Measurements from ENCODE around the gene PAX5. TPM values are rescaled to one million over a fixed set of nuclear protein-coding genes. Genes with fewer than 3 reads are reported as not detected.

PAX5 gene
- polyA plus RNA-seq, 2 of the 4 experiments (the other 2 are of a cell fraction) = not detected

DNA sequence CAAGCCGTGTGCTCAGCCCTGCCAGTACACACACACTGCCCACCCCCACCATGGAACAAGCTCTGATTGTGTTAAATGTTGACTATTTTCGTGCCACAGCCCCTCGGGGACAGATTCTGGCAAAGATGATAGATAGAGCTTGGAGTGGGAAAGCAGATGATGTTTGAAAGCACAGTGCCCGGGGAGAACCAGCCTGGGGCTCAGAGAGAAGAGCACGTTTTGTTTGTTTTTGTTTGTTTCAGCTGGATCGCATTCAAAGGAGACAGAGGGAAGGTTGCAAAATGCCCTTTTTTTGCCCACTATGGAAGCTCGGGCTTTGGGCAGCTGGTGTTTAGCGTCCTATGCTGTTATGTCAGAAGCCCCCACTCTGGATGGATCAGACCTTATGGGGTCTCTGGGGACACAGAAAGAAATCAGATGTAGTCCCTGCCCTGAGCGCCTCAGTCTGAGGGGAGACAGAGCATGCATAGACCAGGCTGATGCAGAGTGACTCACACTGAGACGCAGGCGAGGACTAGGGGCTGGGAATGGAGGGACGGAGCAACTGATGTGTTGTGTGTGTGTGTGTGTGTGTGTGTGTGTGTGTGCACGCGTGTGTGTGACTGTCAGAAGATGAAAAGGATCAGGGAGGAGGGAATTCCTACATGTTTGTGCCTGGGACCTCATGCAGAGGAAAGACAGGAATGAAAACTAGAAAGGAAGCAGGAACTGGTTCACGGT lies 231.7 kb downstream of the PAX5 start (continued):
- TF ChIP-seq RCOR1 (IDR thresholded peaks at IDR 0.05; ENCODE audit: low read depth, low read length) = no peak
- no peak for TF ChIP-seq PHF8 (IDR thresholded peaks at IDR 0.05; ENCODE audit: borderline replicate concordance, low read depth)
- TF ChIP-seq CHD2 (IDR thresholded peaks at IDR 0.05; ENCODE audit: low read length, partially characterized antibody) = no peak
- no peak for TF ChIP-seq MYC (IDR thresholded peaks at IDR 0.05; ENCODE audit: borderline replicate concordance, low read length)
- no peak for TF ChIP-seq RFX5 (IDR thresholded peaks at IDR 0.05)

DNA sequence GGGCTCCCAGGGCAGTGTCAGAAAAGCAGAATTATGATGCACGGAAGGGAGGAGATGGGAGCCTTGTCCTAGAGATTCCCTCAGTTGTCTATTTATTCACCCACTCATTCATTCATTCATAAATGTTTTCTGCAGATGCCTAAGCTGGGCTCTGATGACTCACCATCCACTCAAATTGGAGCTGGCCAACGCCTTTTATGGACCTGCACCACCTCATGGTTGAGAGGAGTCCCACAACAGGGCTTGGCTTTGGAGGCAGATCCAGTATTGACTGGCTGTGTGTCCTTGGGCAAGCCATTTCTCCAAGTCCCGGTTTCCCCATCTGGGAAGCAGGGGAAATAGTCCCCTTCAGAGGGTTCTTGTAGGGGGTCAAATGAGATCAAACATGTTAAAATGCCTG lies 233.6 kb downstream of the PAX5 start:
- TF ChIP-seq, protein P1, sequence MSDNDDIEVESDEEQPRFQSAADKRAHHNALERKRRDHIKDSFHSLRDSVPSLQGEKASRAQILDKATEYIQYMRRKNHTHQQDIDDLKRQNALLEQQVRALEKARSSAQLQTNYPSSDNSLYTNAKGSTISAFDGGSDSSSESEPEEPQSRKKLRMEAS (IDR thresholded peaks at IDR 0.05) = no peak
- TF ChIP-seq ZFP36 (IDR thresholded peaks at IDR 0.05; ENCODE audit: borderline replicate concordance, partially characterized antibody) (no peak), JUNB (IDR thresholded peaks at IDR 0.05) (no peak), EP300 (IDR thresholded peaks at IDR 0.05) (no peak), RCOR1 (IDR thresholded peaks at IDR 0.05; ENCODE audit: low read depth, low read length) (no peak), BHLHE40 (IDR thresholded peaks at IDR 0.05; ENCODE audit: low read depth, low read length) (no peak), MYC (IDR thresholded peaks at IDR 0.05; ENCODE audit: borderline replicate concordance, low read length) (no peak), POLR2AphosphoS2 (conservative IDR thresholded peaks at IDR 0.05; ENCODE audit: low read length) (no peak), CBX8 (IDR thresholded peaks at IDR 0.05) (no peak), KDM1A (IDR thresholded peaks at IDR 0.05; ENCODE audit: low read depth) (no peak), MAZ (IDR thresholded peaks at IDR 0.05; ENCODE audit: borderline replicate concordance, low read depth, low read length) (no peak), RNF2 (IDR thresholded peaks at IDR 0.05; ENCODE audit: borderline replicate concordance, low read depth) (no peak)
- TF ChIP-seq, protein P2, sequence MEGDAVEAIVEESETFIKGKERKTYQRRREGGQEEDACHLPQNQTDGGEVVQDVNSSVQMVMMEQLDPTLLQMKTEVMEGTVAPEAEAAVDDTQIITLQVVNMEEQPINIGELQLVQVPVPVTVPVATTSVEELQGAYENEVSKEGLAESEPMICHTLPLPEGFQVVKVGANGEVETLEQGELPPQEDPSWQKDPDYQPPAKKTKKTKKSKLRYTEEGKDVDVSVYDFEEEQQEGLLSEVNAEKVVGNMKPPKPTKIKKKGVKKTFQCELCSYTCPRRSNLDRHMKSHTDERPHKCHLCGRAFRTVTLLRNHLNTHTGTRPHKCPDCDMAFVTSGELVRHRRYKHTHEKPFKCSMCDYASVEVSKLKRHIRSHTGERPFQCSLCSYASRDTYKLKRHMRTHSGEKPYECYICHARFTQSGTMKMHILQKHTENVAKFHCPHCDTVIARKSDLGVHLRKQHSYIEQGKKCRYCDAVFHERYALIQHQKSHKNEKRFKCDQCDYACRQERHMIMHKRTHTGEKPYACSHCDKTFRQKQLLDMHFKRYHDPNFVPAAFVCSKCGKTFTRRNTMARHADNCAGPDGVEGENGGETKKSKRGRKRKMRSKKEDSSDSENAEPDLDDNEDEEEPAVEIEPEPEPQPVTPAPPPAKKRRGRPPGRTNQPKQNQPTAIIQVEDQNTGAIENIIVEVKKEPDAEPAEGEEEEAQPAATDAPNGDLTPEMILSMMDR (IDR thresholded peaks at IDR 0.05) = no peak
- TF ChIP-seq, protein P3, sequence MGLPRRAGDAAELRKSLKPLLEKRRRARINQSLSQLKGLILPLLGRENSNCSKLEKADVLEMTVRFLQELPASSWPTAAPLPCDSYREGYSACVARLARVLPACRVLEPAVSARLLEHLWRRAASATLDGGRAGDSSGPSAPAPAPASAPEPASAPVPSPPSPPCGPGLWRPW (IDR thresholded peaks at IDR 0.05) = no peak
- TF ChIP-seq, protein P4, sequence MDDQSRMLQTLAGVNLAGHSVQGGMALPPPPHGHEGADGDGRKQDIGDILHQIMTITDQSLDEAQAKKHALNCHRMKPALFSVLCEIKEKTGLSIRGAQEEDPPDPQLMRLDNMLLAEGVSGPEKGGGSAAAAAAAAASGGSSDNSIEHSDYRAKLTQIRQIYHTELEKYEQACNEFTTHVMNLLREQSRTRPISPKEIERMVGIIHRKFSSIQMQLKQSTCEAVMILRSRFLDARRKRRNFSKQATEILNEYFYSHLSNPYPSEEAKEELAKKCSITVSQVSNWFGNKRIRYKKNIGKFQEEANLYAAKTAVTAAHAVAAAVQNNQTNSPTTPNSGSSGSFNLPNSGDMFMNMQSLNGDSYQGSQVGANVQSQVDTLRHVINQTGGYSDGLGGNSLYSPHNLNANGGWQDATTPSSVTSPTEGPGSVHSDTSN (IDR thresholded peaks at IDR 0.05) = no peak
- TF ChIP-seq, protein P5, sequence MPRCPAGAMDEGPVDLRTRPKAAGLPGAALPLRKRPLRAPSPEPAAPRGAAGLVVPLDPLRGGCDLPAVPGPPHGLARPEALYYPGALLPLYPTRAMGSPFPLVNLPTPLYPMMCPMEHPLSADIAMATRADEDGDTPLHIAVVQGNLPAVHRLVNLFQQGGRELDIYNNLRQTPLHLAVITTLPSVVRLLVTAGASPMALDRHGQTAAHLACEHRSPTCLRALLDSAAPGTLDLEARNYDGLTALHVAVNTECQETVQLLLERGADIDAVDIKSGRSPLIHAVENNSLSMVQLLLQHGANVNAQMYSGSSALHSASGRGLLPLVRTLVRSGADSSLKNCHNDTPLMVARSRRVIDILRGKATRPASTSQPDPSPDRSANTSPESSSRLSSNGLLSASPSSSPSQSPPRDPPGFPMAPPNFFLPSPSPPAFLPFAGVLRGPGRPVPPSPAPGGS (IDR thresholded peaks at IDR 0.05) = no peak
- TF ChIP-seq, protein P6, sequence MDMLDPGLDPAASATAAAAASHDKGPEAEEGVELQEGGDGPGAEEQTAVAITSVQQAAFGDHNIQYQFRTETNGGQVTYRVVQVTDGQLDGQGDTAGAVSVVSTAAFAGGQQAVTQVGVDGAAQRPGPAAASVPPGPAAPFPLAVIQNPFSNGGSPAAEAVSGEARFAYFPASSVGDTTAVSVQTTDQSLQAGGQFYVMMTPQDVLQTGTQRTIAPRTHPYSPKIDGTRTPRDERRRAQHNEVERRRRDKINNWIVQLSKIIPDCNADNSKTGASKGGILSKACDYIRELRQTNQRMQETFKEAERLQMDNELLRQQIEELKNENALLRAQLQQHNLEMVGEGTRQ (IDR thresholded peaks at IDR 0.05) = no peak
- ChIA-PET POLR2A (no interaction called here), CTCF (interaction anchor here (0.6 to 12.3 kb wide), 8 partner anchors 7 to 218 kb away, joined by 3 to 95 read pairs (median 4); no protein-coding TSS in a partner anchor)
- H3K4me1 ChIP-seq = 0 out of 3 replicates have a peak, but pooled peaks cover 5% of the 10 kb centered on the region
- H3K4me3 ChIP-seq = no peak overlapping the region
- H3K9me3 ChIP-seq = no peaks in the 10 kb centered on the region; the same call in 2 of the 3 replicates
- WGBS (ENCODE audit: missing lambda C conversion rate) = 32% methylated on average over 3 of the region's 3 CpGs
- H3K27ac ChIP-seq = no peak overlapping the region
- no peak for DNase-seq (ENCODE audit: low read depth in 1 of 2, low spot score in 1 of 2)
- ATAC-seq = no peak
- no peak for FAIRE-seq
- H3K4me2 ChIP-seq = no peak overlapping the region

Measured in A549 (cell line).